SK-N-SH (cell line): ENCODE measurements around the gene SNED1. TPM values are rescaled to one million over a fixed set of nuclear protein-coding genes. Genes with fewer than 3 reads are reported as not detected.

Source experiments
- CTCF ChIA-PET: fragments of 300-600, 350-600 bp; formaldehyde crosslinking; extraction: SDS; loops from one replicate; lab custom pipeline; 2021; lab: Yijun Ruan, JAX
- POLR2A ChIA-PET: fragments of 350-600 bp; sonication (Branson Sonifier 250); formaldehyde crosslinking; extraction: SDS; loops from one replicate; lab custom pipeline; 2020; ENCODE audit warnings: antibody characterized with exemption, inconsistent platforms; lab: Yijun Ruan, JAX
- DNase-seq: peaks from one replicate; pipeline ENCODE4 v3.0.0; 2012
- H2AFZ ChIP-seq: fragments of 200-600 bp; sonication (generic); 2 replicates; pipeline ENCODE4 v1.8.1; 2016; ENCODE audit warnings: antibody characterized with exemption, mild to moderate bottlenecking, low read depth
- H3F3A ChIP-seq: fragments of 200-600 bp; sonication (generic); replicated peaks from 2 replicates; pipeline ENCODE3; 2016; ENCODE audit warnings: antibody characterized with exemption, mild to moderate bottlenecking; ENCODE audit not compliant: insufficient read depth
- H3K27ac ChIP-seq, 2 experiments: fragments of 200-500 bp in 1 of 2; fragments of 200-600 bp in 1 of 2; sonication (Bioruptor generic) in 1 of 2; sonication (generic), shearing (Covaris generic) in 1 of 2; 2 replicates each; pipeline versions ENCODE4 v1.5.1 to v1.6.1; 2014 to 2016; ENCODE audit warnings: low read depth in 2 of 2, inconsistent platforms in 1 of 2, low read length in 1 of 2, mild to moderate bottlenecking in 1 of 2, mixed read lengths in 1 of 2
- H3K27me3 ChIP-seq: fragments of 200-600 bp; sonication (generic), shearing (Covaris generic); 2 replicates; pipeline ENCODE4 v1.6.1; 2016; ENCODE audit warnings: mixed run types; ENCODE audit not compliant: insufficient read depth
- H3K36me3 ChIP-seq, 2 experiments: fragments of 200-500 bp in 1 of 2; fragments of 200-600 bp in 1 of 2; sonication (Bioruptor generic) in 1 of 2; sonication (generic) in 1 of 2; replicated peaks in 1 of 2; 2 replicates each; pipeline versions ENCODE3 to v1.5.1; 2014 to 2016; ENCODE audit warnings: low read length in 1 of 2, mild to moderate bottlenecking in 1 of 2; ENCODE audit not compliant: insufficient read depth in 2 of 2, control insufficient read depth in 1 of 2
- H3K4me1 ChIP-seq, 2 experiments: fragments of 200-500 bp in 1 of 2; fragments of 200-600 bp in 1 of 2; sonication (Bioruptor generic) in 1 of 2; sonication (generic), shearing (Covaris generic) in 1 of 2; 2 replicates each; pipeline versions ENCODE4 v1.5.1 to v1.6.1; 2014 to 2016; ENCODE audit warnings: low read depth in 1 of 2, low read length in 1 of 2, mixed run types in 1 of 2; ENCODE audit not compliant: insufficient read depth in 2 of 2, control insufficient read depth in 1 of 2
- H3K4me2 ChIP-seq: fragments of 200-600 bp; sonication (generic), shearing (Covaris generic); 2 replicates; pipeline ENCODE4 v1.6.1; 2017; ENCODE audit warnings: mixed run types
- H3K4me3 ChIP-seq, 2 experiments: fragments of 200-500 bp in 1 of 2; fragments of 200-600 bp in 1 of 2; sonication (Bioruptor generic) in 1 of 2; sonication (generic), shearing (Covaris generic) in 1 of 2; 2 replicates each; pipeline versions ENCODE4 v1.5.1 to v1.8.1; 2014 to 2016; ENCODE audit warnings: low read depth in 2 of 2, inconsistent platforms in 1 of 2, low read length in 1 of 2, mild to moderate bottlenecking in 1 of 2, mixed read lengths in 1 of 2, moderate library complexity in 1 of 2
- H3K79me2 ChIP-seq: fragments of 200-600 bp; sonication (generic); 2 replicates; pipeline ENCODE4 v1.8.1; 2017; ENCODE audit warnings: mild to moderate bottlenecking; ENCODE audit not compliant: insufficient read depth
- H3K9ac ChIP-seq: fragments of 200-600 bp; sonication (generic); 2 replicates; pipeline ENCODE4 v1.6.1; 2017; ENCODE audit warnings: mixed run types
- H3K9me2 ChIP-seq: fragments of 200-600 bp; sonication (generic); 2 replicates; pipeline ENCODE4 v1.6.1; 2017; ENCODE audit warnings: mixed run types
- H3K9me3 ChIP-seq: fragments of 200-600 bp; sonication (generic); 2 replicates; pipeline ENCODE4 v1.6.1; 2017; ENCODE audit warnings: mixed run types, mild to moderate bottlenecking, moderate library complexity
- H4K20me1 ChIP-seq: fragments of 200-600 bp; sonication (generic); 2 replicates; pipeline ENCODE4 v1.6.1; 2017; ENCODE audit warnings: mild to moderate bottlenecking, mixed run types; ENCODE audit not compliant: insufficient read depth
- CTCF ChIP-seq: fragments of 200-600 bp; sonication (generic); IDR thresholded peaks from 2 replicates; pipeline ENCODE4 v1.6.1; 2017; ENCODE audit warnings: antibody characterized with exemption, mild to moderate bottlenecking, moderate library complexity
- EZH2phosphoT487 ChIP-seq: fragments of 200-600 bp; sonication (generic); IDR thresholded peaks from 2 replicates; pipeline ENCODE4 v1.6.1; 2017; ENCODE audit warnings: low read depth, mixed run types, mild to moderate bottlenecking, antibody characterized with exemption, moderate library complexity, borderline replicate concordance
- FOSL2 ChIP-seq: IDR thresholded peaks from 2 replicates; pipeline ENCODE4 v1.4.0; 2012; ENCODE audit warnings: low read depth, mild to moderate bottlenecking, moderate library complexity, borderline replicate concordance
- FOXJ3 ChIP-seq: sonication (generic); formaldehyde crosslinking; IDR thresholded peaks from 2 replicates; pipeline ENCODE4 v1.5.1; 2020; ENCODE audit warnings: mild to moderate bottlenecking, missing genetic modification reagents
- IRF3 ChIP-seq: fragments of 150-350 bp; IDR thresholded peaks from 2 replicates; pipeline ENCODE4 v1.6.1; 2016; ENCODE audit warnings: mild to moderate bottlenecking, low read depth, low read length
- MXI1 ChIP-seq: IDR thresholded peaks from 2 replicates; pipeline ENCODE4 v1.6.1; 2012; ENCODE audit warnings: mild to moderate bottlenecking, low read depth, low read length, improper control_type of control experiment
- PBX3 ChIP-seq: IDR thresholded peaks from 2 replicates; pipeline ENCODE4; 2012
- RAD21 ChIP-seq: IDR thresholded peaks from 2 replicates; pipeline ENCODE4 v1.6.1; 2012; ENCODE audit warnings: mild to moderate bottlenecking, low read length
- REST ChIP-seq: IDR thresholded peaks from 2 replicates; pipeline ENCODE4 v1.6.1; 2012; ENCODE audit warnings: mild to moderate bottlenecking, low read depth, low read length, moderate library complexity
- RFX5 ChIP-seq: IDR thresholded peaks from 2 replicates; pipeline ENCODE4 v1.6.1; 2012; ENCODE audit warnings: mild to moderate bottlenecking, improper control_type of control experiment, low read length
- RXRA ChIP-seq: IDR thresholded peaks from 2 replicates; pipeline ENCODE4 v1.4.0; 2012; ENCODE audit warnings: low read depth, mild to moderate bottlenecking, borderline replicate concordance
- TCF12 ChIP-seq: IDR thresholded peaks from 2 replicates; pipeline ENCODE4 v1.4.0; 2012
- TEAD4 ChIP-seq: IDR thresholded peaks from 2 replicates; pipeline ENCODE4 v1.4.0; 2012; ENCODE audit warnings: mild to moderate bottlenecking, borderline replicate concordance; ENCODE audit not compliant: insufficient read depth
- USF1 ChIP-seq: IDR thresholded peaks from 2 replicates; pipeline ENCODE4 v1.4.0; 2012; ENCODE audit warnings: low read depth, borderline replicate concordance
- ZBTB33 ChIP-seq: IDR thresholded peaks from 2 replicates; pipeline ENCODE4 v1.4.0; 2012; ENCODE audit warnings: low read depth, borderline replicate concordance
- WGBS: methylation state at CpG from one replicate; pipeline ENCODE4 v1.1.6; 2017; ENCODE audit warnings: low lambda C conversion rate; 5-methylcytosine and 5-hydroxymethylcytosine counted together
- polyA plus RNA-seq, 3 experiments: library from polyadenylated mRNA; depleted of rRNA; stranded (reverse); fragments of >200 nt; gene quantifications; 2 replicates each; pipeline ENCODE4 v1.2.3, GENCODE V29; 2012

SNED1 gene
- polyA plus RNA-seq, 1 of the 3 experiments (the other 2 are of a cell fraction), result 0.03 TPM

- WGBS, result 25% methylated on average over 9 of the region's 11 CpGs
- H3K27ac ChIP-seq, result no peak overlapping the region
- no peaks in the 10 kb centered on the region for H3K9me2 ChIP-seq
- no peak overlapping the region for H2AFZ ChIP-seq
- no peak overlapping the region for H3K9ac ChIP-seq
- H3K27me3 ChIP-seq, result no peaks in the 10 kb centered on the region
- no peaks in the 10 kb centered on the region for H4K20me1 ChIP-seq
- DNase-seq, result peak; percentile 70
- TF ChIP-seq CTCF (no peak), TEAD4 (no peak), FOXJ3 (CRISPR knock-in tag) (no peak)
- H3K4me2 ChIP-seq, result no peak overlapping the region
- ChIA-PET POLR2A (no interaction called here), CTCF (interaction anchor here (1.1 to 1.6 kb wide), 3 partner anchors 23 to 91 kb away, joined by 3 to 10 read pairs (median 4); no protein-coding TSS in a partner anchor)
- no peaks in the 10 kb centered on the region for H3K79me2 ChIP-seq
- H3F3A ChIP-seq, result no peaks in the 10 kb centered on the region
- no peaks in the 10 kb centered on the region for H3K36me3 ChIP-seq
- peaks cover 0 to 5% of the 10 kb centered on the region in 2 experiments; a peak in 2 of 4 replicates for H3K4me1 ChIP-seq
- H3K9me3 ChIP-seq, result no peaks in the 10 kb centered on the region
- no peak overlapping the region for H3K4me3 ChIP-seq
Measured at GRCh38 chr2:240986787-240987411, 11.5 kb upstream of the SNED1 start.

GRCh38 chr2:240987588-240987987, 10.8 kb upstream of the SNED1 start:
- Histone ChIP-seq H3F3A (no peaks in the 10 kb centered on the region), H3K9me3 (no peaks in the 10 kb centered on the region), H3K9ac (no peak overlapping the region), H3K9me2 (no peaks in the 10 kb centered on the region), H3K27ac (no peak overlapping the region), H4K20me1 (no peaks in the 10 kb centered on the region), H3K4me1 (peaks cover 0 to 5% of the 10 kb centered on the region in 2 experiments; a peak in 2 of 4 replicates), H2AFZ (no peak overlapping the region), H3K27me3 (no peaks in the 10 kb centered on the region), H3K79me2 (no peaks in the 10 kb centered on the region), H3K4me2 (no peak overlapping the region), H3K36me3 (no peaks in the 10 kb centered on the region), H3K4me3 (no peak overlapping the region)
- ChIA-PET POLR2A (no interaction called here), CTCF (interaction anchor here (1.0 to 1.6 kb wide), 5 partner anchors 22 to 169 kb away, joined by 3 to 10 read pairs (median 4); no protein-coding TSS in a partner anchor)
- no peak for DNase-seq
- 61% methylated on average over 2 of the region's 6 CpGs for WGBS
- TF ChIP-seq EZH2phosphoT487 (no peak), PBX3 (no peak), USF1 (no peak), RFX5 (no peak), REST (no peak), ZBTB33 (no peak), TCF12 (no peak), FOSL2 (no peak), RAD21 (no peak), IRF3 (no peak), RXRA (no peak), MXI1 (no peak)
